IPS-18a (cell line): ENCODE measurements around the gene PRRC2A.
A peak's percentile ranks its signal among the peaks of the same experiment; 100 is the strongest.

Experiments
- H3K27ac ChIP-seq: one replicate; pipeline ENCODE4 v1.5.1; 2013; ENCODE audit warnings: low read length
- H3K27me3 ChIP-seq: one replicate; pipeline ENCODE4 v1.6.1; 2013; ENCODE audit warnings: mild to moderate bottlenecking, low read length; ENCODE audit not compliant: control insufficient read depth, insufficient read depth
- H3K36me3 ChIP-seq: one replicate; pipeline ENCODE4 v1.6.1; 2013; ENCODE audit warnings: low read depth, low read length; ENCODE audit not compliant: control insufficient read depth
- H3K4me1 ChIP-seq: one replicate; pipeline ENCODE4 v1.6.1; 2013; ENCODE audit warnings: low read depth, low read length; ENCODE audit not compliant: control insufficient read depth
- H3K4me3 ChIP-seq: one replicate; pipeline ENCODE4 v1.5.1; 2013; ENCODE audit warnings: low read length
- H3K9ac ChIP-seq: one replicate; pipeline ENCODE4 v1.6.1; 2013; ENCODE audit warnings: mild to moderate bottlenecking, low read length, moderate library complexity
- H3K9me3 ChIP-seq: one replicate; pipeline ENCODE4 v1.6.1; 2013; ENCODE audit warnings: low read depth, low read length; ENCODE audit not compliant: control insufficient read depth

PRRC2A gene

DNA sequence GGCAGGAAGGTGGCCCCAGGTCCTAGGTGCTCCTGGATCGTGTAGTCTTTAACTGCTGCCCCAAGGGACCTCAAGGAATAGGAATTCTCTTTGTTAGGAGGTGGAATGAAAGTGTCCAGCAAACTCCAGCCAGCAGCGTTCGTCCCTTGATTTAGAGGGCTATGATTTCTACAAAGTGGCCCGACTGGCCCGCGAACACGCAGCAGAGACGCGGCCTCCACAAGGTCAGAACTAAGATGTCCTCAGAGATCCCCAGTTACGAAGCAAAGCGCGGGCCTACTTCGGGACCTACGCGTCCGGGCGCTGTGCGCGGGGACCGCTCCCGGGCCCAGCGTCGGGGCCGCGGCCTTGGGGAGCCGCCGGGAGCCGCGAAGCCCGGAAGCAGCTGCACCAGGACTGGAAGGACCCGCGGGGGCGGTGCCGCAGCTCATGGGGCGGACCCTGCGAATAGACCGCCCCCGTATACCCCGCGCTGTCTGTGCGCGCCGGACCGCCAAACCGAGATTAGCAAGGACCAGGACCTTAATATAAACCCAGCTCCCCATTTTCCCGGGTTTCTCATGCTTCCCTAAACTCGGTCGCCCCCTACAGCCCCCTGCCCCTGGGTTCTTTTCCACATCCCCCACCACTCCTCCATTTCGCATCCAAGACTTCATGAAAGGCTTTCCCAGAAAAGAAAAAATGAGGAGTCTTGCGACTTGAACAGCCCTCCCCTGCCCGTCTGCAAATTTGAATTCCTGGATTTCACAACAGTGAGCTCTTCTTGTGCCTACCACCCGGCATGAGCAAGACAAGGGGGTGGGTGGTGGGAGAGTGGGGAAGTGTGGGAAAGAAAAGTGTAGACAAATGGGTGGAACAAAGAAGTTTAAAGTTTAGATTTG lies 40.1 kb downstream of the PRRC2A start, which contains the start of gene C6orf47:
C6orf47 (minus strand) TSS at position 398 of the 881 bp plus-strand sequence. CDS start 831 bp downstream, outside the sequence.
- Histone ChIP-seq H3K4me3 (peak within 1 kb of the TSS; percentile 69), H3K36me3 (peaks cover 11% of the 10 kb centered on the region), H3K27me3 (no peaks in the 10 kb centered on the region), H3K9ac (peak within 1 kb of the TSS; percentile 81), H3K27ac (peak within 1 kb of the TSS; percentile 64), H3K4me1 (peaks cover 6% of the 10 kb centered on the region), H3K9me3 (no peaks in the 10 kb centered on the region)

DNA sequence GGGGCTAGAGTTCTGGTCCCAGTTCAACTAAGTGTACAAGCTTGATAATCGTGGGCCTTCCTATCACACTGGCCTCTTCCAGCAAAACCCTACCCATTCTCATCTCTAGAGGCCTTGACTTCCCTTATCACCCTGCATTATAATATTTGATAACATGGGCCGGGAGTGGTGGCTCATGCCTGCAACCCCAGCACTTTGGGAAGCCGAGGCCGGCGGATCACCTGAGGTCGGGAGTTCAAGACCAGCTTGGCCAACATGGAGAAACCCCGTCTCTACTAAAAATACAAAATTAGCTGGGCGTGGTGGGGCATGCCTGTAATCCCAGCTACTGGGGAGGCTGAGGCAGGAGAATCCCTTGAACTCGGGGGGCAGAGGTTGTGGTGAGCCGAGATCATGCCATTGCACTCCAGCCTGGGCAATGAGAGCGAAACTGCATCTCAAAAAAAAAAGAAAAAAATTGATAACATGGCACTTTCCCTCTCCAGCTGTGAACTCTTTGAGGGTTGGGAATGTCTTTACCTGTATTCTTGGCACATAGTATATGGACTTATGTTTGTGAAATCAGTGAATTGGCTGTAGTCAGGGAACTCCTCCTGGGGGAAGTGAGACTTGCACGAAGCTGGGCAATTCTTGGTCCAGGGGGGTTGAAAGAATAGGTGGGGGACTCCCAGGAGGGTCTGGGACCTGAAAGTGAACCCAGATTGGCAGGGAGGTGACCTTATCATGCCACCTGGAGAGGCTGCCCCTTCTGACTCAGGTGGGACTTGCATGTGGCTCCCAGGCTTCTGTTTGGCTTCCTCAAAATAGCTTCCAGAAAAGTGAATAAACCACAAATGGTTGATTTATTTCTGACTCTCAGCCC lies 41.0 kb downstream of the PRRC2A start:
- H3K9ac ChIP-seq: peak overlapping the region; percentile 81
- H3K27me3 ChIP-seq: no peaks in the 10 kb centered on the region
- H3K4me3 ChIP-seq: peak overlapping the region; percentile 69
- peaks cover 11% of the 10 kb centered on the region for H3K36me3 ChIP-seq
- peaks cover 6% of the 10 kb centered on the region for H3K4me1 ChIP-seq
- no peaks in the 10 kb centered on the region for H3K9me3 ChIP-seq
- peak overlapping the region; percentile 64 for H3K27ac ChIP-seq

DNA sequence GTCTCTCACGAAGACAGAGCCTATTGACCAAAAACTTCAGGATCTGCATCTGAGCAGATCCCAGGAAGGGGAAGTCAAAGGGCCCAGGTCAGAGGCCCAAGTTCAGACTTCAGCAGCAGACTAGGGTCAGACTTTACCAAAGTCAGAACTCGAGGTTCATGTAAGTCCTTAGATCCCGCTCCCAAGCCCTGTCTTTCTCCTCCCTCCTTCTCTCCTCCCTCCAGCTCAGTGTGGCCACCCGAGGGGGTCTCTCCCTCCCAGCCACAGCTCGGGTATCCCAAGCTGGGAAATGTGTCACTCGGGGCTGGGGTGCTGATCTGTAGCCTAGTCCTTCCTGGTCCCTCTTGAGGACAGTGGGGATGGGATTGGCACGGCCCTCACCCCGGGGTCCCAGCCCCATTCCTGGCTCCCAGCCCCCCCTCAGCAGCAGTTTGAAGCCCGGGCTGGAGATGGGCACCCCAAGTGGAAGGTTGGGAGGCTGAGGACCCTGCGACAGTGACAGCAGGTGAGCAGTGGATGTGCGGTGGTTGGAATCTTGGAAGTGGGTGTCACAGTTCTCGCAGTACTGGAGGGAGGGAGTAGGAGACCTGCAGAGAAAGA lies 41.7 kb downstream of the PRRC2A start:
- H3K9ac ChIP-seq: no peak overlapping the region
- H3K36me3 ChIP-seq: peaks cover 16% of the 10 kb centered on the region
- no peak overlapping the region for H3K4me3 ChIP-seq
- H3K4me1 ChIP-seq: peaks cover 6% of the 10 kb centered on the region
- no peaks in the 10 kb centered on the region for H3K27me3 ChIP-seq
- H3K9me3 ChIP-seq: no peaks in the 10 kb centered on the region
- no peak overlapping the region for H3K27ac ChIP-seq

DNA sequence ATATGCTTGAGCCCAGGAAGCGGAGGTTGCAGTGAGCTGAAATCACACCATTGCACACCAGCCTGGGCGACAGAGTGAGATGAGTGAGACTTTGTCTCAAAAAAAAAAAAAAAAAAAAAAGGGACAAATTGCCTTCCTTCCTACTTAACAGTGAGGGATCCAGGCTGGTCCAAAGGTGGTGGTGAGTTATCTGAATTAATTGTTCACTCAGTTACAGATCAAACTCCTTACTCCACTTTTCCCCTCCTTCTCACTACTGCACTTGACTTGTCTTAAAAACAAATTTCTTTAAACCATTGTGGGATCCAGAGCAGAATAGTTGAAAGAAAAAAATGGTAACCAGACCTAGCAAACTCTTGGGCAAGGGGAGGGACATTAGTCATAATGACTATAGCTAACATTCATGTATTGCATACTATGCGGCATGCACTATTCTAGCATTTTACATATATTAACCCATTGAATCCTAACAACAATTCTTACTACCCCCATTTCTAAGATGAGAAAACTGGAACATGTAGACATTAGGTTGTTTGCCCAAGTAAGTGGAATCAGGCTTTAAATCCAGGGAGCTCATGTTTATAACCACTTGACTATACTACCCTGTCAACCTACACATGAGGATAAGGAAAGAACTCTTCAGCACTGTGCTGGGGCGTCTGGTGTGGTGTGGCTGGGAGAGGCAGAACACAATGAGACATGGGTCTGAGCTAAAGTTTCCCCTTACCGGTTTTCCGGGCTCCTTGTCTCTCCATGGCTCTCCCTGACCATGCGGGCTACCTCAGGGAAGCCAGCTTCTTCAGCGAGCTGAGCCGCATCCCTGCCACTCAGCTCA lies 42.8 kb downstream of the PRRC2A start:
- peak overlapping the region; percentile 92 for H3K9ac ChIP-seq
- H3K4me3 ChIP-seq: peak overlapping the region; percentile 84

DNA sequence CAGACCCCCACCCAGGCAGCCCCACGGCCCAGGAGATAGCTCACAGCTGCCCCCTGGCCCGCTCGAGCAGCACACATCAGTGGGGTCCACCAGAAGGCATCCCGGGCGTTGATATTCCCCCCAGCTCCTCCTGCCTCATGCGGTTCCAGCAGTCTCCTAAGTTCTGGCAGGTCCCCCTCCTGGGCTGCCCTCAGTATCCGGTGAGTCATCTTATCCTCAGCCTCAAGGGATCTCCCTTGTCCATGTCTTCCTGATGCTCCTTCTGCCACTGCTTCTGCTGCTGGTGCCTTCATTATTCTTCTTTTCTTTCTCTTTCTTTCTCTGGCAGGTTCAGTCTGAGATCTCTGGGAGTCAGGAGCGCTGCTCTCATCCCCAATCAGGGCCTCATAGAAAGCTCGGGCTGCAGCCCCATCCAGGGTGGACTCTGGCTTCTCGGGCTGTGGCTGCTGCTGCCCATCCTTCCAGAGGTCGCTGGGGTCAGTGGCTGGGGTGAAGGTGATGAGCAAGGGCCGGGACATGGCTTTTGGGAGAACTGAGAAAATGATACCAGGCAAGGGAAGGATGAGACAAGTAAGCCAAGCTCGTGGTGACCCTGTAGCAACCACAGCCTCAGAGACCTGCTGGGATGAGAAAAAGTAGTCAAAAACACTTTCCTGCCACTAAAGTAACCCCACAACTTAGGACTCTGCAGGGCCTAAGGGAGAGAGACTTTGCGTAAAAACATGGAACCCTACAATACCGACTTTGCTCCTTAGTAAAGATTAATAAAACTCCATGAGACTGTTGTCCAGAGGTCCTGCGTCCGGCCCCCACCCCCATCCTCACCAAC lies 43.7 kb downstream of the PRRC2A start:
- H3K36me3 ChIP-seq: peaks cover 36% of the 10 kb centered on the region
- peak overlapping the region; percentile 92 for H3K9ac ChIP-seq
- peak overlapping the region; percentile 84 for H3K4me3 ChIP-seq
- no peaks in the 10 kb centered on the region for H3K27me3 ChIP-seq
- H3K4me1 ChIP-seq: peaks cover 6% of the 10 kb centered on the region
- H3K9me3 ChIP-seq: no peaks in the 10 kb centered on the region
- H3K27ac ChIP-seq: peak overlapping the region; percentile 87

More for the DNA sequence above, 42.8 kb downstream of the PRRC2A start:
- Histone ChIP-seq H3K9me3 (no peaks in the 10 kb centered on the region), H3K4me1 (peaks cover 6% of the 10 kb centered on the region), H3K36me3 (peaks cover 27% of the 10 kb centered on the region), H3K27me3 (no peaks in the 10 kb centered on the region), H3K27ac (no peak overlapping the region)

DNA sequence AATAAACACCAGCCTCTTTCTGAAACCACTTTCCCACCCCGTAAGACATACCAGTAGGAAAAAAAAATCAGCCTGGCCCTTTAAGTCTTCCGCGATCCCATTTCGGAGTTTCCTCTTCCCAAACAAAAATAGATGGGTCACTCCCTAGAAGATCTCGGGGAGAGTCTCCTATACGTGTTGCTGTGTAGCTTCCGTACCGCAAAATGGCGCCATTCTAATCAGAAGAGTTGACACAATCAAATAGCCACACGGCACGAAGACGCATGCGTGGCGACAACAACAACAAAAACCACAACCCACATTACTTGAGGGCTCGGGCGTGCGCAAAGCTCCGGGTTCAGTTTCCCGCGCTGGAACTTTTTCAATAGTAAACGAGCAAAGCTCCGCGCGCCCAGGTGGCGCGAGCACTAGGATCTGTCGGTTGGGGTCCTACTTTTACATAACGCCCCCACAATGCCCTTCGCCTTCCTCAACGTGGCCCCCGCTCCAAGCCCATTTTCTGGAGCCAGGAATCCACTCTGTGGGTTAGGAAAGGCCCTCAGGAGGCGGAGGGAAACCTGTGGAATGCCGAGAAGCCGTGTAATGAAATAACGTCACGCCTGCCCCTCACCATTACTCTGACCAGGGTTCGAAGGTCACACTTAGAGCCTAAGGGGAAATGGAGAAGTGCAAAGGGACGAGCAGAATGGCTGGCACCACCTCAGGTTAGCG lies 44.4 kb downstream of the PRRC2A start, which contains the start of gene GPANK1:
GPANK1 (minus strand) TSS at position 208 of the 711 bp plus-strand sequence. CDS start 519 bp downstream, outside the sequence.
- peak within 1 kb of the TSS; percentile 92 for H3K9ac ChIP-seq
- no peaks in the 10 kb centered on the region for H3K9me3 ChIP-seq
- peaks cover 6% of the 10 kb centered on the region for H3K4me1 ChIP-seq
- peak within 1 kb of the TSS; percentile 84 for H3K4me3 ChIP-seq
- peak within 1 kb of the TSS; percentile 87 for H3K27ac ChIP-seq
- H3K27me3 ChIP-seq: no peaks in the 10 kb centered on the region
- peaks cover 43% of the 10 kb centered on the region for H3K36me3 ChIP-seq

DNA sequence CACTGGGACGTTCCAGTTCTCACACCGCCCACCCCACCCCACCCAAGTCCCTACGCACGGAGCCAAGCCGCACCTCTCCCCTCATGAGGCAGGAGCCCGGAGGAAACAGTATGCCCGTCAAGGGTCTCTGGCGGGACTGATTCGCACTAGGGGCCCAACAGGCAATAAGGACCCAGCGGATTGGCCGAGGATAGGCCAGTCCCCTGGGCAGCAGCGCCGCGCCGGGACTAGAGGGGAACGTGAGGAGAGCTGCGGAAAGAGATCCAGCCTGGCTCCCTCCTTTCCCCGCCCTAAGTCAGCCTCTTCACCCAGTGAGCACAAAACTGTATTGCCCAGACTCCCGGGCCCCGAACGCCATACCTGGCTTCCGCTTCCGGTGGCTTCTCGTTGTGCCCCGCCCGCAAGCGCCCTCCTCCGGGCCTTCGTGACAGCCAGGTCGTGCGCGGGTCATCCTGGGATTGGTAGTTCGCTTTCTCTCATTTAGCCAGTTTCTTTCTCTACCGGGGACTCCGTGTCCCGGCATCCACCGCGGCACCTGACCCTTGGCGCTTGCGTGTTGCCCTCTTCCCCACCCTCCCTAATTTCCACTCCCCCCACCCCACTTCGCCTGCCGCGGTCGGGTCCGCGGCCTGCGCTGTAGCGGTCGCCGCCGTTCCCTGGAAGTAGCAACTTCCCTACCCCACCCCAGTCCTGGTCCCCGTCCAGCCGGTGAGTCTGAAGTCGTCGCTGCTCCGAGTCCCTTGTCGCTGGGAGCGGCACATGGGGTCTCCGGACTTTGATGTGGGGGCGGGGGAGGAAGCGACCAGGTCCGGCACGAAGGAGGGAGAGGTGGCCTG lies 45.2 kb downstream of the PRRC2A start, which contains the start of gene CSNK2B:
CSNK2B (plus strand) TSS at position 580 of the 836 bp plus-strand sequence. CDS start 752 bp downstream, outside the sequence.
- Histone ChIP-seq H3K4me1 (peaks cover 6% of the 10 kb centered on the region), H3K27me3 (no peaks in the 10 kb centered on the region), H3K9me3 (no peaks in the 10 kb centered on the region), H3K4me3 (peak within 1 kb of the TSS; percentile 84), H3K27ac (peak within 1 kb of the TSS; percentile 87), H3K36me3 (peaks cover 51% of the 10 kb centered on the region), H3K9ac (peak within 1 kb of the TSS; percentile 92)

DNA sequence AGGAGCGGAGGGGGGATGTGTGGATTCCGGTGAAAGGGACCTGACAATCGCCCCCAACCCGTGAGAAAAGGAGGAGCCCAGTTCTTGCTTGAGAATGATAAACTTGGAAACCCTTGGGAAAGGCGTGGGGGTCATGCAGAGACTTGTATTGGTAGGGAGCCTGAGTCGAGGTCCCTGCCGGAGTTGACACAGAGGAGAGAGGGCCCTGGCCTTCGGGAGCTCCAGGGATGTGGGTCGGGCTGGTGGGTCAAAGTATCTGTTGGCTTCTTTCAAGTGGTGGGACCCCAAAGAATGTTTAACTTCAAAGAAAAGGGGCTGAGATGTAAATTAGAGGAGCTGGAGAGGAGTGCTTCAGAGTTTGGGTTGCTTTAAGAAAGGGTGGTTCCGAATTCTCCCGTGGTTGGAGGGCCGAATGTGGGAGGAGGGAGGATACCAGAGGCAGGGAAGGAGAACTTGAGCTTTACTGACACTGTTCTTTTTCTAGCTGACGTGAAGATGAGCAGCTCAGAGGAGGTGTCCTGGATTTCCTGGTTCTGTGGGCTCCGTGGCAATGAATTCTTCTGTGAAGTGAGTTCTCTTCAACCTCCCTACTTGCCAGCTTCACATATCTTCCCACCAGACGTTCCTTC lies 45.9 kb downstream of the PRRC2A start:
- Histone ChIP-seq H3K27ac (peak overlapping the region; percentile 22), H3K4me1 (peaks cover 3% of the 10 kb centered on the region), H3K9ac (peak overlapping the region; percentile 74), H3K27me3 (no peaks in the 10 kb centered on the region), H3K36me3 (peaks cover 58% of the 10 kb centered on the region), H3K9me3 (no peaks in the 10 kb centered on the region), H3K4me3 (peak overlapping the region; percentile 84)

DNA sequence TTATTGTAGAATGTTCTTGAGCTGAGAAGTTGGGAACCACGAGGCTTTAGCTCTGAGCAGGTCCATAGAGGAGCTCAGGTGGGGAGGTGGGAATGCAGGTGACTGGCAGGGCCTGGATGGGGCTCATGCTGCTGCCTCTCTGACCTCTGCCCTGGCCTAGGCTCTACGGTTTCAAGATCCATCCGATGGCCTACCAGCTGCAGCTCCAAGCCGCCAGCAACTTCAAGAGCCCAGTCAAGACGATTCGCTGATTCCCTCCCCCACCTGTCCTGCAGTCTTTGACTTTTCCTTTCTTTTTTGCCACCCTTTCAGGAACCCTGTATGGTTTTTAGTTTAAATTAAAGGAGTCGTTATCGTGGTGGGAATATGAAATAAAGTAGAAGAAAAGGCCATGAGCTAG lies 49.2 kb downstream of the PRRC2A start, which contains the start of gene LY6G5B:
LY6G5B (plus strand) TSS at position 301 of the 400 bp plus-strand sequence. CDS start 975 bp downstream, outside the sequence.
- Histone ChIP-seq H3K4me1 (no peaks in the 10 kb centered on the region), H3K9ac (no peak within 1 kb of the TSS), H3K36me3 (peaks cover 56% of the 10 kb centered on the region)

More for the DNA sequence above, 49.2 kb downstream of the PRRC2A start, which contains the start of gene LY6G5B:
- no peaks in the 10 kb centered on the region for H3K9me3 ChIP-seq
- no peak within 1 kb of the TSS for H3K27ac ChIP-seq
- no peaks in the 10 kb centered on the region for H3K27me3 ChIP-seq
- H3K4me3 ChIP-seq: no peak within 1 kb of the TSS
